Effector memory CD4-positive, alpha-beta T cell (primary cell): ENCODE results near the gene DENND5A.

Experiments
- DNase-seq, 3 donors: peaks; one replicate each; pipeline ENCODE4 v3.0.0-alpha.2; 2020
- H3K27ac ChIP-seq: 2 replicates; pipeline ENCODE4 v1.7.0; 2013; ENCODE audit warnings: mild to moderate bottlenecking, low read length, moderate library complexity; ENCODE audit not compliant: insufficient read depth, poor library complexity, severe bottlenecking
- H3K27me3 ChIP-seq: replicated peaks from 2 replicates; pipeline ENCODE4 v1.7.0; 2013; ENCODE audit warnings: mild to moderate bottlenecking, low read length; ENCODE audit not compliant: insufficient read depth, control insufficient read depth, poor library complexity, severe bottlenecking
- H3K36me3 ChIP-seq: 2 replicates; pipeline ENCODE4 v1.7.0; 2013; ENCODE audit warnings: mild to moderate bottlenecking, low read length, moderate library complexity; ENCODE audit not compliant: control insufficient read depth, insufficient read depth
- H3K4me1 ChIP-seq: 2 replicates; pipeline ENCODE4 v1.7.0; 2013; ENCODE audit warnings: low read length, mild to moderate bottlenecking; ENCODE audit not compliant: control insufficient read depth, insufficient read depth, poor library complexity, severe bottlenecking
- H3K4me3 ChIP-seq: 2 replicates; pipeline ENCODE4 v1.7.0; 2013; ENCODE audit warnings: low read length, low read depth, mild to moderate bottlenecking; ENCODE audit not compliant: insufficient read depth, poor library complexity, severe bottlenecking
- H3K9me3 ChIP-seq: 2 replicates; pipeline ENCODE4 v1.7.0; 2013; ENCODE audit warnings: mild to moderate bottlenecking, low read length, moderate library complexity; ENCODE audit not compliant: control insufficient read depth

DENND5A gene

GRCh38 chr11:9158898-9159391, 106.2 kb downstream of the DENND5A start:
- H3K27ac ChIP-seq = no peak overlapping the region
- no peak for DNase-seq

GRCh38 chr11:9155930-9156329, 109.2 kb downstream of the DENND5A start:
- Histone ChIP-seq H3K9me3 (no peaks in the 10 kb centered on the region), H3K27ac (no peak overlapping the region), H3K4me1 (no peaks in the 10 kb centered on the region), H3K27me3 (no peaks in the 10 kb centered on the region), H3K36me3 (peaks cover 9% of the 10 kb centered on the region), H3K4me3 (no peak overlapping the region)
- no peak for DNase-seq

More at GRCh38 chr11:9158898-9159391, 106.2 kb downstream of the DENND5A start:
- H3K27me3 ChIP-seq = no peaks in the 10 kb centered on the region
- H3K36me3 ChIP-seq = peaks cover 9% of the 10 kb centered on the region
- no peaks in the 10 kb centered on the region for H3K9me3 ChIP-seq
- no peaks in the 10 kb centered on the region for H3K4me1 ChIP-seq
- H3K4me3 ChIP-seq = no peak overlapping the region

GRCh38 chr11:9153651-9154050, 111.5 kb downstream of the DENND5A start:
- Histone ChIP-seq H3K27ac (no peak overlapping the region), H3K4me1 (no peaks in the 10 kb centered on the region), H3K36me3 (peaks cover 26% of the 10 kb centered on the region), H3K9me3 (no peaks in the 10 kb centered on the region), H3K27me3 (no peaks in the 10 kb centered on the region), H3K4me3 (no peak overlapping the region)
- DNase-seq = no peak

GRCh38 chr11:9151631-9152030, 113.5 kb downstream of the DENND5A start:
- H3K36me3 ChIP-seq = peaks cover 39% of the 10 kb centered on the region
- no peak overlapping the region for H3K4me3 ChIP-seq
- H3K27me3 ChIP-seq = no peaks in the 10 kb centered on the region
- no peak for DNase-seq
- H3K4me1 ChIP-seq = no peaks in the 10 kb centered on the region
- no peaks in the 10 kb centered on the region for H3K9me3 ChIP-seq
- H3K27ac ChIP-seq = no peak overlapping the region

- no peak for DNase-seq
- Histone ChIP-seq H3K27me3 (no peaks in the 10 kb centered on the region), H3K27ac (no peak overlapping the region), H3K9me3 (no peaks in the 10 kb centered on the region), H3K4me3 (no peak overlapping the region), H3K4me1 (no peaks in the 10 kb centered on the region), H3K36me3 (peaks cover 40% of the 10 kb centered on the region)
Observed at GRCh38 chr11:9150926-9151325, 114.2 kb downstream of the DENND5A start.

- Histone ChIP-seq H3K27me3 (no peaks in the 10 kb centered on the region), H3K4me3 (no peak overlapping the region), H3K9me3 (no peaks in the 10 kb centered on the region), H3K27ac (no peak overlapping the region), H3K36me3 (peaks cover 44% of the 10 kb centered on the region), H3K4me1 (no peaks in the 10 kb centered on the region)
- DNase-seq = no peak
Observed at GRCh38 chr11:9150501-9150900, 114.6 kb downstream of the DENND5A start.

GRCh38 chr11:9148727-9149126, 116.4 kb downstream of the DENND5A start:
- no peak overlapping the region for H3K27ac ChIP-seq
- H3K4me1 ChIP-seq = no peaks in the 10 kb centered on the region
- no peak overlapping the region for H3K4me3 ChIP-seq
- no peaks in the 10 kb centered on the region for H3K9me3 ChIP-seq
- no peaks in the 10 kb centered on the region for H3K27me3 ChIP-seq
- DNase-seq = no peak
- H3K36me3 ChIP-seq = peaks cover 61% of the 10 kb centered on the region

- Histone ChIP-seq H3K36me3 (peaks cover 68% of the 10 kb centered on the region), H3K27ac (no peak overlapping the region), H3K9me3 (no peaks in the 10 kb centered on the region), H3K27me3 (no peaks in the 10 kb centered on the region), H3K4me1 (no peaks in the 10 kb centered on the region), H3K4me3 (no peak overlapping the region)
- DNase-seq = no peak
Observed at GRCh38 chr11:9148035-9148434, 117.1 kb downstream of the DENND5A start.

- Histone ChIP-seq H3K36me3 (peaks cover 83% of the 10 kb centered on the region), H3K4me1 (no peaks in the 10 kb centered on the region), H3K27me3 (no peaks in the 10 kb centered on the region), H3K4me3 (no peak overlapping the region), H3K9me3 (no peaks in the 10 kb centered on the region), H3K27ac (no peak overlapping the region)
- no peak for DNase-seq
Observed at GRCh38 chr11:9146477-9146876, 118.7 kb downstream of the DENND5A start.

- H3K27ac ChIP-seq = no peak overlapping the region
- no peaks in the 10 kb centered on the region for H3K4me1 ChIP-seq
- peaks cover 88% of the 10 kb centered on the region for H3K36me3 ChIP-seq
- no peak for DNase-seq
- H3K27me3 ChIP-seq = no peaks in the 10 kb centered on the region
- H3K4me3 ChIP-seq = no peak overlapping the region
- no peaks in the 10 kb centered on the region for H3K9me3 ChIP-seq
Observed at GRCh38 chr11:9145283-9145682, 119.9 kb downstream of the DENND5A start.
